Cardiac fibroblast (primary cell): ENCODE results near the gene MLH1.

Experiments
- DNase-seq, 2 donors: peaks; one replicate each; pipeline versions ENCODE4 v3.0.0 to v3.0.0-alpha.2; 2010; ENCODE audit warnings: low read depth in 2 of 2
- H3K4me3 ChIP-seq, 2 donors: replicated peaks in 1 of 2; 1 replicate in 1 of 2; 2 replicates in 1 of 2; pipeline ENCODE4 v1.5.1; 2011; ENCODE audit warnings: low read depth in 2 of 2, low read length in 2 of 2, mild to moderate bottlenecking in 2 of 2, moderate library complexity in 1 of 2
- TF ChIP-seq, protein P1 (sequence below): IDR thresholded peaks from one replicate; pipeline ENCODE4 v1.5.1; 2011; ENCODE audit warnings: low read depth, mild to moderate bottlenecking, low read length, inconsistent platforms

The MLH1 gene

DNA sequence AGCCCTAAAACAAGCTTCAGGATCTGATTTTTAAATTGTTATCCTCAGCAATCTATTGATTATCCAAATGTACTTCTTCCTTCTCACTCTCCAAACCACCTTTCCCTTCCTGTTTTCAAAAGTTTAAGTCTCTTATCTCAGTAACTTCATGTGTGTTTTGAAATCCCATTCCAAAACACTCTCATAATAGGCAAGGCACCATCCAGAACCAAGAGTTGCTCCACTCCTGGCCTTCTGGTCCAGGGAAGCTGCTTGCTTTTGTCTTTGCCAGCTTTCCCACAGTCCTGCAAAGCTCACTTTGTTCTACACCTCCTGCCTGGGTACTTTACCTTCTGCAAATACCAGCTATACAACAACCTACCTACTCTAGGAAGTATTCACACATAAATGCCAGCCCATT, 63.5 kb downstream of the MLH1 start:
- H3K4me3 ChIP-seq = no peak overlapping the region
- DNase-seq = peak in 1 of 2 donors; percentile 29
- TF ChIP-seq, protein P1, sequence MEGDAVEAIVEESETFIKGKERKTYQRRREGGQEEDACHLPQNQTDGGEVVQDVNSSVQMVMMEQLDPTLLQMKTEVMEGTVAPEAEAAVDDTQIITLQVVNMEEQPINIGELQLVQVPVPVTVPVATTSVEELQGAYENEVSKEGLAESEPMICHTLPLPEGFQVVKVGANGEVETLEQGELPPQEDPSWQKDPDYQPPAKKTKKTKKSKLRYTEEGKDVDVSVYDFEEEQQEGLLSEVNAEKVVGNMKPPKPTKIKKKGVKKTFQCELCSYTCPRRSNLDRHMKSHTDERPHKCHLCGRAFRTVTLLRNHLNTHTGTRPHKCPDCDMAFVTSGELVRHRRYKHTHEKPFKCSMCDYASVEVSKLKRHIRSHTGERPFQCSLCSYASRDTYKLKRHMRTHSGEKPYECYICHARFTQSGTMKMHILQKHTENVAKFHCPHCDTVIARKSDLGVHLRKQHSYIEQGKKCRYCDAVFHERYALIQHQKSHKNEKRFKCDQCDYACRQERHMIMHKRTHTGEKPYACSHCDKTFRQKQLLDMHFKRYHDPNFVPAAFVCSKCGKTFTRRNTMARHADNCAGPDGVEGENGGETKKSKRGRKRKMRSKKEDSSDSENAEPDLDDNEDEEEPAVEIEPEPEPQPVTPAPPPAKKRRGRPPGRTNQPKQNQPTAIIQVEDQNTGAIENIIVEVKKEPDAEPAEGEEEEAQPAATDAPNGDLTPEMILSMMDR = no peak

- H3K4me3 ChIP-seq = no peak overlapping the region
- no peak for DNase-seq
These were observed 64.8 kb downstream of the MLH1 start for GRCh38 chr3:37058117-37058516.

GRCh38 chr3:37064747-37065146, 71.4 kb downstream of the MLH1 start:
- TF ChIP-seq, protein P1 = no peak
- peak in 1 of 2 donors; percentile 17 for DNase-seq
- no peak overlapping the region for H3K4me3 ChIP-seq

More at GRCh38 chr3:37058117-37058516, 64.8 kb downstream of the MLH1 start:
- TF ChIP-seq, protein P1 = no peak

GRCh38 chr3:37067577-37067976, 74.3 kb downstream of the MLH1 start:
- TF ChIP-seq, protein P1 = no peak
- no peak overlapping the region for H3K4me3 ChIP-seq
- no peak for DNase-seq

DNA sequence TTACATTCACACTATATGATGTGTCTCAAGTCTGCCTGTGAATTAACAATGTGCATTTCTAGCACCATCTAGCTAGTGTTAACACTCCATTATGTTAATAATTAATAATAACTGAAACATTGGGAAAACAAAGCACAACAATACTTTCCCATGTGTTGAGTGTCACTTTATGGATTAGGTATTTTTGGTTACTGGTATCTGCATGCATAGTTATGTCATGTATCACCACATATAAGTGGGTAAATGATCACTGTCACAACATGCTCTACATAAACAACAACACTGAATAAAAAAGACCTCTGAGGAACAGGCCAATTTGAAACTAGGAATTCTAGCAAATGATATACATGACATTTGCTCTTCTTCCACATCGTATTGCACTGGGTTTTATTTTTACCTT, 74.7 kb downstream of the MLH1 start:
- DNase-seq = no peak
- no peak overlapping the region for H3K4me3 ChIP-seq
- TF ChIP-seq, protein P1 = no peak

DNA sequence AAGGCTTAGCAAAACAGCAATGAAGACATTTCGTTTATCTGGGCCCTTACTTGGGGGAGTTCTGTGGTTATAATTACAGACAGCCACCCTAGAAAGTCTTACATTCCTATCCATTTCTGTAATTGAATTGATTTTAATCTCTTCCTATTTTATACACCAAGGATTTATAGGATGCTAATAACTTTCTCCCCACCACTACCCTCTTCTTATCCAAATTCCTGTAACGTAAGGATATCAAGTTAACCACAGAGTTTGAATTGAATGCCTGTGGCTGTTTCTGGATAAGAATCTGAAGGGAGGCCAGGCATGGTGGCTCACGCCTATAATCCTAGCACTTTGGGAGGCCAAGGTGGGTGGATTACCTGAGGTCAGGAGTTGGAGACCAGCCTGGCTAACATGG, 78.6 kb downstream of the MLH1 start:
- TF ChIP-seq, protein P1 = no peak
- no peak for DNase-seq
- H3K4me3 ChIP-seq = no peak overlapping the region

DNA sequence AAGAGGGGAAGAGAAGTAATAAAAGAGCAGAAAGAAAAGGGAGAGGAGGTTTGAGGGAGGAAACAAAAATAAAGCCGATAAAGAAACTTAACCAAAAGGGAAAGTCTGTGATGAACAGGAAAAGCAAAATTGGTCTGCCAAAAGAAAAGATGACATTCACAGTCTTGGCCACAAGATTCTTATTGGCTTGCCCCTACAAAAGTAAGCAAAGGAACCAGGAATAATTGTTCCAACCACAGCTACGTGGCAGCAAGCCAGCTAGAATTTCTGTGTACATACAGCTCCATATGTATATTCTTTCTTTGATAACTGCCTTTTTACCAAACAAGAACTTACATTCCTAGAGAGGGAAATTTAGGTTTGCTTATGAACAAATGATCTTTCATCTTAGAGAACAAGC, 79.6 kb downstream of the MLH1 start:
- TF ChIP-seq, protein P1 = no peak
- peak; percentile 80 to 86 for DNase-seq

More for the DNA sequence above, 79.6 kb downstream of the MLH1 start:
- no peak overlapping the region for H3K4me3 ChIP-seq
